SK-N-MC (cell line): ENCODE results near the gene PRR5L.

ENCODE experiments used
- EZH2 ChIP-seq: fragments of 200-600 bp; sonication (generic); IDR thresholded peaks from one replicate; pipeline ENCODE4 v1.6.1; 2017; ENCODE audit warnings: antibody characterized with exemption
- POLR2AphosphoS5 ChIP-seq: IDR thresholded peaks from 2 replicates; pipeline ENCODE4 v1.6.1; 2012; ENCODE audit warnings: mild to moderate bottlenecking, low read depth, low read length, borderline replicate concordance

- TF ChIP-seq POLR2AphosphoS5 (no peak), EZH2 (no peak)
Measured at GRCh38 chr11:36292311-36292722, 3.8 kb upstream of the PRR5L start.
